SU-DHL-6 (cell line): ENCODE results near the gene FAAH.

Experiments
- H2AFZ ChIP-seq: fragments of 200-600 bp; sonication (generic); 2 replicates; pipeline ENCODE4 v1.6.1; 2014; ENCODE audit warnings: low read depth, mild to moderate bottlenecking, moderate library complexity, mixed read lengths, antibody characterized with exemption, low read length; ENCODE audit not compliant: severe bottlenecking
- H3F3A ChIP-seq: fragments of 200-600 bp; shearing (Covaris generic); 2 replicates; pipeline ENCODE4 v1.6.0; 2016; ENCODE audit warnings: antibody characterized with exemption, mild to moderate bottlenecking; ENCODE audit not compliant: insufficient read depth
- H3K27ac ChIP-seq: fragments of 200-600 bp; sonication (generic); 2 replicates; pipeline ENCODE4 v1.5.1; 2016; ENCODE audit warnings: low read depth, mild to moderate bottlenecking, low read length, moderate library complexity, mixed read lengths
- H3K27me3 ChIP-seq: fragments of 200-600 bp; sonication (generic), shearing (Covaris generic); 2 replicates; pipeline ENCODE4 v1.6.0; 2014; ENCODE audit warnings: mild to moderate bottlenecking, low read length
- H3K36me3 ChIP-seq: fragments of 200-600 bp; sonication (generic); 2 replicates; pipeline ENCODE4 v1.6.1; 2014; ENCODE audit warnings: mild to moderate bottlenecking, low read length, mixed read lengths
- H3K4me2 ChIP-seq: fragments of 300-600, 200-600 bp; shearing (Covaris generic), sonication (generic); 2 replicates; pipeline ENCODE4 v1.6.0; 2014; ENCODE audit warnings: low read length, low read depth, mild to moderate bottlenecking; ENCODE audit not compliant: poor library complexity, severe bottlenecking
- H3K4me3 ChIP-seq: fragments of 200-600 bp; sonication (generic); 2 replicates; pipeline ENCODE4 v1.5.1; 2014; ENCODE audit warnings: antibody characterized with exemption, low read length, mild to moderate bottlenecking, mixed read lengths; ENCODE audit not compliant: insufficient read depth, poor library complexity, severe bottlenecking
- H3K79me2 ChIP-seq: fragments of 200-600 bp; sonication (generic); 2 replicates; pipeline ENCODE4 v1.6.1; 2014; ENCODE audit warnings: mild to moderate bottlenecking, low read length, moderate library complexity; ENCODE audit not compliant: insufficient read depth
- H3K9ac ChIP-seq: fragments of 200-600 bp; sonication (generic); 2 replicates; pipeline ENCODE4 v1.7.0; 2014; ENCODE audit warnings: mild to moderate bottlenecking, low read length
- H3K9me2 ChIP-seq: fragments of 200-600 bp; sonication (generic); replicated peaks from 2 replicates; pipeline ENCODE4 v1.6.1; 2014; ENCODE audit warnings: low read length; ENCODE audit not compliant: insufficient read depth
- H3K9me3 ChIP-seq: fragments of 200-600 bp; sonication (generic); 2 replicates; pipeline ENCODE4 v1.6.1; 2014; ENCODE audit warnings: low read length, mixed read lengths; ENCODE audit not compliant: insufficient read depth
- H4K20me1 ChIP-seq: fragments of 200-600 bp; sonication (generic); 2 replicates; pipeline ENCODE4 v1.6.1; 2014; ENCODE audit warnings: low read depth, mild to moderate bottlenecking, antibody characterized with exemption, low read length, moderate library complexity, mixed read lengths
- EZH2phosphoT487 ChIP-seq: fragments of 200-600 bp; sonication (generic), shearing (Covaris generic); conservative IDR thresholded peaks from 2 replicates; pipeline ENCODE4 v1.6.1; 2018; ENCODE audit warnings: mild to moderate bottlenecking, antibody characterized with exemption, low read length, moderate library complexity, mixed read lengths
- TF ChIP-seq, protein P1 (sequence below): fragments of 200-600 bp; sonication (generic); IDR thresholded peaks from one replicate; pipeline ENCODE4 v1.5.1; 2017; ENCODE audit warnings: antibody characterized with exemption, mild to moderate bottlenecking, low read length, moderate library complexity; ENCODE audit not compliant: insufficient read depth, poor library complexity, severe bottlenecking

FAAH gene

DNA sequence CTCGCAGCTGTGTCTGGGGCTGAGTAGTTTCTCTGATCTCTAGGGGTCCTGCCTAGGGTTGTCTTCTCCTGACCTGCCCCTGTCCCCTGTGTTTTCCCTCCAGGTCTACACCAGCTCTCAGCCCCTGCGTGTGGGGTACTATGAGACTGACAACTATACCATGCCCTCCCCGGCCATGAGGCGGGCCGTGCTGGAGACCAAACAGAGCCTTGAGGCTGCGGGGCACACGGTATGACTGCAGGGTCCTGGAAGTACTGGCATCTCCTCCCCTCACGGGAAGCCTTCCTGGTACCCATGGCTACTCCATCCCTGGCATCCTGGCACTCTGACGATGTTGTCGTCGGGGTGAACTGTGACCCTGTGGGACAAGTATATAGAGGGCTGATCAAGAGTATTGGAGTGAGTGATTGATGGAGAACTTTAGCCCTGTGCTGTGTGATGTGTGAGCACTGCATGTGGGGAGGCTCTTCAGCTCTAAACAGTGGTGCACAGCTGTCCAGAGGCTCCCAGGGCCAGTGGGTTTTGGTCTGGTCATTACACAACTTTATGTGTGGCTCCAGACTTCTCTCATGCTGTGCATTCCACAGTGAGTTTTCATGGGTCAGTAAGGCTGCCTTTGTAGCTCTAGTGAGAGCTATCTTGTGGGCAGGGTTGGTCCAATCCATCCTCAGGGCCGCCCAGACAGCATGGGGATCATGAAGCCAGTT is 14.4 kb downstream of the FAAH start:
- no peaks in the 10 kb centered on the region for H4K20me1 ChIP-seq
- no peaks in the 10 kb centered on the region for H3K27me3 ChIP-seq
- H3K4me3 ChIP-seq: no peak overlapping the region
- TF ChIP-seq, protein P1, sequence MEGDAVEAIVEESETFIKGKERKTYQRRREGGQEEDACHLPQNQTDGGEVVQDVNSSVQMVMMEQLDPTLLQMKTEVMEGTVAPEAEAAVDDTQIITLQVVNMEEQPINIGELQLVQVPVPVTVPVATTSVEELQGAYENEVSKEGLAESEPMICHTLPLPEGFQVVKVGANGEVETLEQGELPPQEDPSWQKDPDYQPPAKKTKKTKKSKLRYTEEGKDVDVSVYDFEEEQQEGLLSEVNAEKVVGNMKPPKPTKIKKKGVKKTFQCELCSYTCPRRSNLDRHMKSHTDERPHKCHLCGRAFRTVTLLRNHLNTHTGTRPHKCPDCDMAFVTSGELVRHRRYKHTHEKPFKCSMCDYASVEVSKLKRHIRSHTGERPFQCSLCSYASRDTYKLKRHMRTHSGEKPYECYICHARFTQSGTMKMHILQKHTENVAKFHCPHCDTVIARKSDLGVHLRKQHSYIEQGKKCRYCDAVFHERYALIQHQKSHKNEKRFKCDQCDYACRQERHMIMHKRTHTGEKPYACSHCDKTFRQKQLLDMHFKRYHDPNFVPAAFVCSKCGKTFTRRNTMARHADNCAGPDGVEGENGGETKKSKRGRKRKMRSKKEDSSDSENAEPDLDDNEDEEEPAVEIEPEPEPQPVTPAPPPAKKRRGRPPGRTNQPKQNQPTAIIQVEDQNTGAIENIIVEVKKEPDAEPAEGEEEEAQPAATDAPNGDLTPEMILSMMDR: no peak
- no peak overlapping the region for H3K9ac ChIP-seq
- H3K79me2 ChIP-seq: no peaks in the 10 kb centered on the region
- H3K27ac ChIP-seq: no peak overlapping the region
- H3K9me3 ChIP-seq: no peaks in the 10 kb centered on the region
- no peaks in the 10 kb centered on the region for H3K9me2 ChIP-seq
- H3K36me3 ChIP-seq: no peaks in the 10 kb centered on the region
- no peak overlapping the region for H2AFZ ChIP-seq
- H3F3A ChIP-seq: no peaks in the 10 kb centered on the region
- H3K4me2 ChIP-seq: no peak overlapping the region

DNA sequence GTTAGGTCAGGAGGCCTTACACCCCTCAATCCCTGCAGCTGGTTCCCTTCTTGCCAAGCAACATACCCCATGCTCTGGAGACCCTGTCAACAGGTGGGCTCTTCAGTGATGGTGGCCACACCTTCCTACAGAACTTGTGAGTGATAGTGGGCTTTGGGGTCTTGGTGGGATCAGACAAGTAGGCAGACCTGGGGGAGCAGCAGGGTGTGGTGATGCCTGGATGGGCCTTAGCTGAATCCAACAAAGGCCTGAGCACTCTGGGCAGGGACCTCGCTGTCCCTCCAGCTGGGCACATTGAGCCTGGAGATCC is 14.9 kb downstream of the FAAH start:
- Histone ChIP-seq H3F3A (no peaks in the 10 kb centered on the region), H2AFZ (no peak overlapping the region), H3K9me2 (no peaks in the 10 kb centered on the region), H3K4me3 (no peak overlapping the region), H3K27me3 (no peaks in the 10 kb centered on the region), H3K9ac (no peak overlapping the region), H4K20me1 (no peaks in the 10 kb centered on the region), H3K36me3 (no peaks in the 10 kb centered on the region), H3K27ac (no peak overlapping the region), H3K4me2 (no peak overlapping the region), H3K9me3 (no peaks in the 10 kb centered on the region), H3K79me2 (no peaks in the 10 kb centered on the region)
- TF ChIP-seq, protein P1: no peak
- TF ChIP-seq EZH2phosphoT487: no peak

DNA sequence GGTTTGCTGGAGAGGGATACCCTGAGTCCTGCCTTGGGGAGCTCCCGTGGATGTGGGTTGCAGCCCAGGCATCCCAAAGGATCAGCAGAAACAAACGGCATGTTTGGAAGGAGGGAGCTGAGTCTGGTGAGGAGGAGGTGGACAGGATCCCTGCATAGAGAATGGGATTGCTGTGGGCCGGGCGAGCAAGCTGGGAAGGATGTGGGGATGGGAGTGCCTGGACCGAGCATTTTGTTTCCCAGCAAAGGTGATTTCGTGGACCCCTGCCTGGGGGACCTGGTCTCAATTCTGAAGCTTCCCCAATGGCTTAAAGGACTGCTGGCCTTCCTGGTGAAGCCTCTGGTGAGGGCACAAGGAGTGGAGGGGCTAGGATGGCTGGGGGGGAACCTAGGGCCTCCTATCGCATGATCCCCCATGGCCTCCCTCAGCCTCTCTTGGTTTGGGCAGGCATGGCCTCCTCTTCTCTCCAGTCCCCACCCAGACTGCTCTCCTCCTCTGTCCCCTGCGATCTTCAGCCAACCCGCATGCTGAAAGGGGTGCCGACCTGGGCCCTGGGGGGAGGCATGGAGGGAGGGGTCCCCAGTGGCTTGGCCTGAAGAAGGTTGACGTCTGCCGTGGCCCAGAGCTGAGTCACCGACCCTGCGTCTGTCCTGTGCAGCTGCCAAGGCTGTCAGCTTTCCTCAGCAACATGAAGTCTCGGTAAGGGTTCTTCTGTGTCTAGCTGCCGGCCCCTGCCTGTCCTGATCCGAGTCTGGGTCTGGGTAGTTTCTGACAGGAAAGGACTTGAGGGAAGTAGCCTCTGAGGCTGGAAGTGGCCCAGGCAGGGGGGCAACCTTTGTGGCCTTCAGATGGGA is 16.3 kb downstream of the FAAH start:
- no peak overlapping the region for H3K4me2 ChIP-seq
- no peaks in the 10 kb centered on the region for H3F3A ChIP-seq
- no peaks in the 10 kb centered on the region for H3K79me2 ChIP-seq
- no peaks in the 10 kb centered on the region for H3K36me3 ChIP-seq
- no peaks in the 10 kb centered on the region for H3K9me2 ChIP-seq
- no peak for TF ChIP-seq EZH2phosphoT487
- TF ChIP-seq, protein P1: no peak
- no peak overlapping the region for H3K27ac ChIP-seq
- H3K9me3 ChIP-seq: no peaks in the 10 kb centered on the region
- no peak overlapping the region for H3K9ac ChIP-seq
- no peak overlapping the region for H3K4me3 ChIP-seq
- H4K20me1 ChIP-seq: no peaks in the 10 kb centered on the region
- no peaks in the 10 kb centered on the region for H3K27me3 ChIP-seq
- H2AFZ ChIP-seq: no peak overlapping the region
